CD4-positive, alpha-beta T cell treated with Interleukin-1 beta for 1 hour (primary cell): Measurements from ENCODE around the gene PTGER4.
A peak's percentile ranks its signal among the peaks of the same experiment; 100 is the strongest.
"Not testable (repeated sequence)": the region's sequence is repeated elsewhere in the genome, so short reads cannot be mapped to it uniquely, and the experiment has no call there.

Experiments used
- DNase-seq, 2 donors: peaks; one replicate each; pipeline ENCODE4 v3.0.0-alpha.2; 2020 to 2022

PTGER4 gene

GRCh38 chr5:40679913-40680681 is at the start of gene PTGER4:
TSS of gene PTGER4 (plus strand) at chr5:40679915. CDS start at chr5:40680994, 1,079 bp downstream.
- DNase-seq: peak in 1 of 2 donors; percentile 42

GRCh38 chr5:40630126-40630525 is 49.6 kb upstream of the PTGER4 start:
- no peak for DNase-seq

GRCh38 chr5:40631236-40631635 is 48.5 kb upstream of the PTGER4 start:
- DNase-seq: no peak

GRCh38 chr5:40634154-40634553 is 45.6 kb upstream of the PTGER4 start:
- DNase-seq: no peak

- no peak for DNase-seq
These were observed 45.1 kb upstream of the PTGER4 start for GRCh38 chr5:40634593-40634992.

- DNase-seq: not testable (repeated sequence)
These were observed 40.2 kb upstream of the PTGER4 start for GRCh38 chr5:40639531-40639930.

GRCh38 chr5:40646266-40646665 is 33.4 kb upstream of the PTGER4 start:
- no peak for DNase-seq

GRCh38 chr5:40648150-40648549 is 31.6 kb upstream of the PTGER4 start:
- DNase-seq: no peak

GRCh38 chr5:40649463-40650030 is 30.2 kb upstream of the PTGER4 start:
- no peak for DNase-seq

GRCh38 chr5:40651201-40651600 is 28.5 kb upstream of the PTGER4 start:
- no peak for DNase-seq

- peak; percentile 39 for DNase-seq
These were observed 27.1 kb upstream of the PTGER4 start for GRCh38 chr5:40652441-40653220.

- peak; percentile 25 to 45 for DNase-seq
These were observed 26.3 kb upstream of the PTGER4 start for GRCh38 chr5:40653221-40654022.

GRCh38 chr5:40654377-40654991 is 25.2 kb upstream of the PTGER4 start:
- no peak for DNase-seq

- no peak for DNase-seq
These were observed 24.6 kb upstream of the PTGER4 start for GRCh38 chr5:40655138-40655537.

- not testable (repeated sequence) for DNase-seq
These were observed 23.6 kb upstream of the PTGER4 start for GRCh38 chr5:40656091-40656490.

GRCh38 chr5:40656766-40657165 is 22.9 kb upstream of the PTGER4 start:
- no peak for DNase-seq

- DNase-seq: no peak
These were observed 19.0 kb upstream of the PTGER4 start for GRCh38 chr5:40660751-40661150.

GRCh38 chr5:40665635-40666298 is 13.9 kb upstream of the PTGER4 start:
- no peak for DNase-seq

- DNase-seq: no peak
These were observed 13.1 kb upstream of the PTGER4 start for GRCh38 chr5:40666657-40667056.

- no peak for DNase-seq
These were observed 12.5 kb upstream of the PTGER4 start for GRCh38 chr5:40667161-40667663.

GRCh38 chr5:40669606-40670390 is 9.9 kb upstream of the PTGER4 start:
- DNase-seq: no peak
